Testis (tissue), 3 donors: Measurements from ENCODE around the gene NPB. TPM values are rescaled to one million over a fixed set of nuclear protein-coding genes. Genes with fewer than 3 reads are reported as not detected.

Experiments used
- DNase-seq: peaks from one replicate; pipeline ENCODE4 v3.0.0-alpha.2; 2019
- H3K27ac ChIP-seq, 2 donors: fragments of 200-600 bp; sonication (generic); one replicate each; pipeline ENCODE4 v1.5.1; 2019
- H3K27me3 ChIP-seq: fragments of 200-600 bp; sonication (generic); one replicate; pipeline ENCODE4 v1.5.1; 2019
- H3K36me3 ChIP-seq: fragments of 200-600 bp; sonication (generic); one replicate; pipeline ENCODE4 v1.5.1; 2017; ENCODE audit warnings: low read depth; ENCODE audit errors: missing control alignments
- H3K4me1 ChIP-seq: fragments of 200-600 bp; sonication (generic); one replicate; pipeline ENCODE4 v1.5.1; 2019
- H3K4me3 ChIP-seq, 2 donors: fragments of 200-600 bp; sonication (generic); one replicate each; pipeline ENCODE4 v1.5.1; 2017 to 2019
- H3K9me3 ChIP-seq: fragments of 200-600 bp; sonication (generic); one replicate; pipeline ENCODE4 v1.5.1; 2017
- CTCF ChIP-seq, 3 experiments: fragments of 450-650 bp in 2 of 3; fragments of 200-600 bp in 1 of 3; sonication (generic) in 1 of 3; IDR thresholded peaks; one replicate each; pipeline ENCODE4 v1.5.1; 2016 to 2019; ENCODE audit warnings: antibody characterized with exemption in 3 of 3, mild to moderate bottlenecking in 2 of 3, moderate library complexity in 1 of 3
- POLR2A ChIP-seq: fragments of 450-650 bp; IDR thresholded peaks from one replicate; pipeline ENCODE4 v1.6.1; 2017; ENCODE audit warnings: antibody characterized with exemption, mild to moderate bottlenecking, moderate library complexity
- WGBS, 2 donors: methylation state at CpG; one replicate each; pipeline ENCODE4 v1.1.5; 2018; 5-methylcytosine and 5-hydroxymethylcytosine counted together
- intact Hi-C: fragments of 100-400 bp; cut with DNase I; formaldehyde crosslinking; loops from one replicate; pipeline ENCODE4 v1.15.1; 2023; ENCODE audit warnings: low total_unique reads
- polyA plus RNA-seq: library from polyadenylated mRNA; stranded (reverse); fragments of 350-450 nt; fragmentation: Illumina TruSeq; extraction: RNeasy Lipid Tissue Mini Kit (QIAGEN cat#74804); gene quantifications from one replicate; pipeline ENCODE4 v1.2.3, GENCODE V29; 2014; ENCODE audit warnings: low read depth, low replicate concordance; ENCODE audit not compliant: insufficient read depth
- total RNA-seq, 2 donors: library from RNA; depleted of rRNA; stranded (reverse); fragments of >200 nt; gene quantifications; one replicate each; pipeline ENCODE4 v1.2.3, GENCODE V29; 2016

Gene NPB
- total and polyA plus RNA-seq, 3 donors from 2014 or later: 1.8 to 27.3 (median 22.7) TPM

GRCh38 chr17:81909231-81909630 is 7.2 kb downstream of the NPB start:
- H3K4me1 ChIP-seq: peaks cover 11% of the 10 kb centered on the region
- H3K4me3 ChIP-seq: no peak overlapping the region
- no peak for TF ChIP-seq POLR2A
- 98 to 100% methylated on average over 5 to 12 of the region's 12 CpGs for WGBS, 2 donors
- H3K27me3 ChIP-seq: no peaks in the 10 kb centered on the region
- intact Hi-C loops: no loop called here
- H3K27ac ChIP-seq: no peak overlapping the region
- no peaks in the 10 kb centered on the region for H3K36me3 ChIP-seq
- no peak for DNase-seq
- no peaks in the 10 kb centered on the region for H3K9me3 ChIP-seq

GRCh38 chr17:81909966-81910839 is 8.2 kb downstream of the NPB start:
- no peaks in the 10 kb centered on the region for H3K27me3 ChIP-seq
- peaks cover 11% of the 10 kb centered on the region for H3K4me1 ChIP-seq
- 38 to 42% methylated on average over 18 to 23 of the region's 23 CpGs for WGBS, 2 donors
- peak overlapping the region; percentile 68 to 76 for H3K4me3 ChIP-seq
- H3K27ac ChIP-seq: no peak overlapping the region
- intact Hi-C loops: no loop called here
- no peak for DNase-seq
- no peaks in the 10 kb centered on the region for H3K9me3 ChIP-seq
- no peaks in the 10 kb centered on the region for H3K36me3 ChIP-seq
- TF ChIP-seq POLR2A (no peak), CTCF (IDR thresholded peaks at IDR 0.05) (no peak)

GRCh38 chr17:81910840-81911276 is 8.8 kb downstream of the NPB start:
- intact Hi-C loops: no loop called here
- no peaks in the 10 kb centered on the region for H3K27me3 ChIP-seq
- H3K36me3 ChIP-seq: no peaks in the 10 kb centered on the region
- H3K4me3 ChIP-seq: peak overlapping the region; percentile 68 to 76
- DNase-seq: no peak
- peaks cover 11% of the 10 kb centered on the region for H3K4me1 ChIP-seq
- TF ChIP-seq CTCF (IDR thresholded peaks at IDR 0.05) (no peak), POLR2A (no peak)
- peak overlapping the region in 1 of 2 donors; percentile 24 for H3K27ac ChIP-seq
- no peaks in the 10 kb centered on the region for H3K9me3 ChIP-seq
- WGBS, 2 donors: 0 to 1% methylated on average over 1 to 36 of the region's 55 CpGs

- H3K27me3 ChIP-seq: no peaks in the 10 kb centered on the region
- no peaks in the 10 kb centered on the region for H3K36me3 ChIP-seq
- H3K9me3 ChIP-seq: no peaks in the 10 kb centered on the region
- H3K27ac ChIP-seq: peak within 1 kb of the TSS; percentile 11 to 50
- WGBS, 2 donors: 5 to 10% methylated on average over 16 to 50 of the region's 84 CpGs
- peaks cover 11% of the 10 kb centered on the region for H3K4me1 ChIP-seq
- DNase-seq: peak; percentile 94
- TF ChIP-seq CTCF (IDR thresholded peaks at IDR 0.05): no peak
- no peak for TF ChIP-seq POLR2A
- intact Hi-C loops: no loop called here
- H3K4me3 ChIP-seq: peak within 1 kb of the TSS; percentile 68 to 76
Observed at GRCh38 chr17:81911277-81911961, 9.4 kb downstream of the NPB start, which contains the start of gene PCYT2. Gene PCYT2, minus strand, starts transcription at chr17:81911399. Its CDS starts 44 bp downstream, at chr17:81911355.

GRCh38 chr17:81911969-81912368 is 9.9 kb downstream of the NPB start:
- H3K36me3 ChIP-seq: no peaks in the 10 kb centered on the region
- TF ChIP-seq POLR2A (no peak), CTCF (IDR thresholded peaks at IDR 0.05) (no peak)
- DNase-seq: no peak

More at GRCh38 chr17:81911969-81912368, 9.9 kb downstream of the NPB start:
- H3K4me3 ChIP-seq: peak overlapping the region; percentile 18 to 45
- peaks cover 16% of the 10 kb centered on the region for H3K4me1 ChIP-seq
- WGBS, 2 donors: 61 to 76% methylated on average over 19 of the region's 19 CpGs
- H3K27ac ChIP-seq: peak overlapping the region; percentile 11 to 50
- no peaks in the 10 kb centered on the region for H3K9me3 ChIP-seq
- H3K27me3 ChIP-seq: no peaks in the 10 kb centered on the region
- intact Hi-C loops: no loop called here
